Measurements from ENCODE around the gene BTAF1. TPM values are rescaled to one million over a fixed set of nuclear protein-coding genes. Genes with fewer than 3 reads are reported as not detected.

BTAF1 gene
- total RNA-seq, 1 experiment from 2014 or later: 37.0 TPM

DNA sequence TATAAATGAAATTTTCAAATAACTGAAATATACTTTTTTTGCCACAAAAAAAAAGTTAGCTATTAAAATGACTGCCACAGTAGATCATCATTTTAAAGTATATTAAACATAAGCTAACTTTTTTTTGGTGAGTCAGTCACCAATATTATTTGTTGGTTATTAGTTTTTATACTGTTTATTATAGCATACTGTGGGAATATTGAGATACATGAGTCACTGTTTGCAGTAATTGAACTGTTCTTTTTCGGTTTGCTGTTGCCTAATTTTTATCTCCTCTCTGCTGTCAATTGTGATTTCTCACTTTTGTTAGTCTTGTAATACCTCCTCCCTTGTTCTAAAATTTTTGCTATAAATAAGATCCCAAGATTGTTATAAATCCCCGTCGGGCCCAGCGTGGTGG is 45.7 kb downstream of the BTAF1 start:
- H3K36me3 Mint-ChIP-seq (ENCODE audit: insufficient read depth, unreplicated experiment): peaks cover 38% of the 10 kb centered on the region
- no TSS peak for BruUV-seq (replicated peaks)
- no peak overlapping the region for H3K27ac Mint-ChIP-seq (ENCODE audit: low read depth, unreplicated experiment)
- DNase-seq (ENCODE audit: unreplicated experiment): no peak
- CTCF ChIA-PET: no interaction called here
- no peaks in the 10 kb centered on the region for H3K9me3 Mint-ChIP-seq (ENCODE audit: unreplicated experiment)
- POLR2A ChIA-PET: interaction anchor here (0.6 kb wide), 1 partner anchor 10 kb away, joined by 3 read pairs; no protein-coding TSS in a partner anchor
- H3K27me3 Mint-ChIP-seq (ENCODE audit: insufficient read depth, unreplicated experiment): no peaks in the 10 kb centered on the region
- intact Hi-C loops (cut with micrococcal nuclease): no loop called here
- no peaks in the 10 kb centered on the region for H3K4me1 Mint-ChIP-seq (ENCODE audit: insufficient read depth, unreplicated experiment)
- TF ChIP-seq, protein P1, sequence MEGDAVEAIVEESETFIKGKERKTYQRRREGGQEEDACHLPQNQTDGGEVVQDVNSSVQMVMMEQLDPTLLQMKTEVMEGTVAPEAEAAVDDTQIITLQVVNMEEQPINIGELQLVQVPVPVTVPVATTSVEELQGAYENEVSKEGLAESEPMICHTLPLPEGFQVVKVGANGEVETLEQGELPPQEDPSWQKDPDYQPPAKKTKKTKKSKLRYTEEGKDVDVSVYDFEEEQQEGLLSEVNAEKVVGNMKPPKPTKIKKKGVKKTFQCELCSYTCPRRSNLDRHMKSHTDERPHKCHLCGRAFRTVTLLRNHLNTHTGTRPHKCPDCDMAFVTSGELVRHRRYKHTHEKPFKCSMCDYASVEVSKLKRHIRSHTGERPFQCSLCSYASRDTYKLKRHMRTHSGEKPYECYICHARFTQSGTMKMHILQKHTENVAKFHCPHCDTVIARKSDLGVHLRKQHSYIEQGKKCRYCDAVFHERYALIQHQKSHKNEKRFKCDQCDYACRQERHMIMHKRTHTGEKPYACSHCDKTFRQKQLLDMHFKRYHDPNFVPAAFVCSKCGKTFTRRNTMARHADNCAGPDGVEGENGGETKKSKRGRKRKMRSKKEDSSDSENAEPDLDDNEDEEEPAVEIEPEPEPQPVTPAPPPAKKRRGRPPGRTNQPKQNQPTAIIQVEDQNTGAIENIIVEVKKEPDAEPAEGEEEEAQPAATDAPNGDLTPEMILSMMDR (IDR thresholded peaks at IDR 0.05; ENCODE audit: unreplicated experiment): no peak
- H3K4me3 Mint-ChIP-seq (ENCODE audit: unreplicated experiment): no peak overlapping the region

DNA sequence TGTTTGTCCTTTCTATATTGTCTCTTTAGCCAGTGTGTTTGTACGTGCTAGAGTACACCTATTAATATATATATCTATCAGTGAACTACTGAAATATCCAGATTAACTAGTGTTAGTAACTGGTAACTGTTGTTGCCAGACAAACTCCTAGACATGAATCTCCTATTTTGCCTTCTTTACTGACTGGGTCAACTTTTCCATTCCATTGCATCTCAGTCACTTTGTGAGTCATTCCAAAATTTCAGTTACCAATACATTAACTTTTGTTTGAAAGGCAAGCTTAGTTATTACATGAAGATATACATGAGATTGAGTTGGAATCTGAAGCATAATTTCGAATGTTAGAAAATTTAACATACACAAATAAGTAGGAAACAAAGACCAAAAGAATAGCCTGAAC is 51.4 kb downstream of the BTAF1 start:
- CTCF ChIA-PET: no interaction called here
- POLR2A ChIA-PET: interaction anchor here (0.7 to 1.2 kb wide), 3 partner anchors 9 to 20 kb away, joined by 3 read pairs; no protein-coding TSS in a partner anchor
- H3K27me3 Mint-ChIP-seq (ENCODE audit: insufficient read depth, unreplicated experiment): no peaks in the 10 kb centered on the region
- H3K9me3 Mint-ChIP-seq (ENCODE audit: unreplicated experiment): no peaks in the 10 kb centered on the region
- intact Hi-C loops (cut with micrococcal nuclease): no loop called here
- TF ChIP-seq, protein P1 (IDR thresholded peaks at IDR 0.05; ENCODE audit: unreplicated experiment): no peak
- H3K4me3 Mint-ChIP-seq (ENCODE audit: unreplicated experiment): no peak overlapping the region
- no peak overlapping the region for H3K27ac Mint-ChIP-seq (ENCODE audit: low read depth, unreplicated experiment)
- DNase-seq (ENCODE audit: unreplicated experiment): no peak
- no TSS peak for BruUV-seq (replicated peaks)
- peaks cover 22% of the 10 kb centered on the region for H3K36me3 Mint-ChIP-seq (ENCODE audit: insufficient read depth, unreplicated experiment)
- peaks cover 5% of the 10 kb centered on the region for H3K4me1 Mint-ChIP-seq (ENCODE audit: insufficient read depth, unreplicated experiment)

DNA sequence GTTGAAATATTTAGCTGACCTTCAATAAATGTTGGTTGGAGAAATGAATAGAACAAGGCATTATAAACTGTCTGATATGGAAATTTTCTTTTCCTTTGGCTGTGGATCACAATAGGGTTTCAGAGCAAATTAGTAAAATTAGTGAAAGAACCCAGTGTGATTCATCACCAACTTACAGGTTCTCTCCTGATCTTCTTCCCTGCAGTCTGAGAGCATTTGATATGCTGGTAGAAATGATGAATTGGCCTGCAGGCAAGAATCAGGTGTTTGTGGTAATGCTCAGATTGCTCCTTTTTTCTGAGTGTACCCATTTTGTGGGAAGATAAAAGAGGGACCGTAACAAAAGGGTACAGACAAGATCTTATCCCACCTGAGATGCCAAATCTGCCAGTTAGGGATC is 51.9 kb downstream of the BTAF1 start:
- intact Hi-C loops (cut with micrococcal nuclease): no loop called here
- Mint-ChIP-seq H3K4me3 (ENCODE audit: unreplicated experiment) (no peak overlapping the region), H3K27me3 (ENCODE audit: insufficient read depth, unreplicated experiment) (no peaks in the 10 kb centered on the region), H3K36me3 (ENCODE audit: insufficient read depth, unreplicated experiment) (peaks cover 18% of the 10 kb centered on the region), H3K9me3 (ENCODE audit: unreplicated experiment) (no peaks in the 10 kb centered on the region), H3K27ac (ENCODE audit: low read depth, unreplicated experiment) (no peak overlapping the region), H3K4me1 (ENCODE audit: insufficient read depth, unreplicated experiment) (peaks cover 5% of the 10 kb centered on the region)
- POLR2A ChIA-PET: interaction anchor here (0.7 to 1.2 kb wide), 2 partner anchors 8 to 15 kb away, joined by 3 read pairs; no protein-coding TSS in a partner anchor
- CTCF ChIA-PET: interaction anchor here (1.0 kb wide), 1 partner anchor 23 kb away, joined by 3 read pairs; no protein-coding TSS in a partner anchor
- TF ChIP-seq, protein P1 (IDR thresholded peaks at IDR 0.05; ENCODE audit: unreplicated experiment): no peak
- no peak for DNase-seq (ENCODE audit: unreplicated experiment)
- no TSS peak for BruUV-seq (replicated peaks)

DNA sequence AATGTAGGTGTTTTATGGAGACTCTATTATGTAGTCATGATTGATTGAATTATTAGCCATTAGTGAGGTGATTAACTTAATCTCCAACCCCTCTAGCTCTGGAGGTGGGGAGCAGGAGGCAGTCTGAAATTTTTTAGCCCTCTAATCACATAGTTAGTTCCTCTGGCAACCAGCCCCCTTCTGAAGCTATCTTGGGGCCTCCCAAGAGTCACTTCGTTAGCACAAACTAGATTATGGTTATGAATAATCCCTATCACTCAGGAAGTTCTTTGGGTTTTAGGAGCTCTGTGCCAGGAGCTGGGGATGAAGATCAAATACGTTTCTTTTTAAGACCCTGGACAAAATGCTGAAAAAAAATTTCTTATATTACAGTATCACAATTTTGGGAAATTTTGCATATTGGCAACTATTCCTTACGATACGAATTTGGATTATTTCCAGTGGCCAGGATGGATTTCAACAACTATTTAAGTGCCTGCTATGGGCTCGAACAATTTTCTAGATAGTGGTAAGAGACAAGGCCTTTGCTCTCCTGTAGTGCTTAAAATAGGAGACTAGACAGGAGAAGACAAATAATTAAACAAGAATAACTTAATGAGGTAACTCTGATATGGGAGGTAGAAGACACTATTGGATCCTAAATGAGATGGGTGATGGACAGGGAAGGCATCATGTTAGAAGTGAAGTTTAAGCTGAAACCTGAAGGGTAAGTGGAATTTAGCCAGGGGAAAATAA is 52.9 kb downstream of the BTAF1 start:
- H3K27me3 Mint-ChIP-seq (ENCODE audit: insufficient read depth, unreplicated experiment): no peaks in the 10 kb centered on the region
- BruUV-seq (replicated peaks): no TSS peak
- peaks cover 5% of the 10 kb centered on the region for H3K4me1 Mint-ChIP-seq (ENCODE audit: insufficient read depth, unreplicated experiment)
- ChIA-PET CTCF (interaction anchor here (0.6 to 1.0 kb wide), 2 partner anchors 13 to 24 kb away, joined by 3 read pairs; no protein-coding TSS in a partner anchor), POLR2A (interaction anchor here (1.0 kb wide), 1 partner anchor 12 kb away, joined by 3 read pairs; no protein-coding TSS in a partner anchor)
- no peaks in the 10 kb centered on the region for H3K9me3 Mint-ChIP-seq (ENCODE audit: unreplicated experiment)
- TF ChIP-seq, protein P1 (IDR thresholded peaks at IDR 0.05; ENCODE audit: unreplicated experiment): no peak
- H3K36me3 Mint-ChIP-seq (ENCODE audit: insufficient read depth, unreplicated experiment): peaks cover 18% of the 10 kb centered on the region
- H3K4me3 Mint-ChIP-seq (ENCODE audit: unreplicated experiment): no peak overlapping the region
- no peak overlapping the region for H3K27ac Mint-ChIP-seq (ENCODE audit: low read depth, unreplicated experiment)
- DNase-seq (ENCODE audit: unreplicated experiment): no peak
- intact Hi-C loops (cut with micrococcal nuclease): no loop called here
